H9 (cell line): ENCODE measurements around the gene F10. TPM values are rescaled to one million over a fixed set of nuclear protein-coding genes. Genes with fewer than 3 reads are reported as not detected.
A peak's percentile ranks its signal among the peaks of the same experiment; 100 is the strongest.
"Not testable (repeated sequence)": the region's sequence is repeated elsewhere in the genome, so short reads cannot be mapped to it uniquely, and the experiment has no call there.

Source experiments
- DNase-seq: peaks from one replicate; pipeline ENCODE4 v3.0.0-alpha.2; 2017
- H2AFZ ChIP-seq: one replicate; pipeline ENCODE4 v1.6.1; 2013; ENCODE audit warnings: mild to moderate bottlenecking, low read length, control low read depth, moderate library complexity
- H2AK5ac ChIP-seq: 2 replicates; pipeline ENCODE4 v1.6.1; 2013; ENCODE audit warnings: low read length, control low read depth, mixed read lengths; ENCODE audit not compliant: insufficient read length
- H2BK120ac ChIP-seq: one replicate; pipeline ENCODE4 v1.6.1; 2013; ENCODE audit warnings: low read depth, mild to moderate bottlenecking, low read length, control low read depth, inconsistent platforms; ENCODE audit not compliant: poor library complexity, severe bottlenecking
- H2BK12ac ChIP-seq: 2 replicates; pipeline ENCODE4 v1.6.1; 2013; ENCODE audit warnings: low read length, control low read depth, mixed read lengths, low read depth; ENCODE audit not compliant: insufficient read length
- H2BK15ac ChIP-seq: 2 replicates; pipeline ENCODE4 v1.6.1; 2013; ENCODE audit warnings: low read depth, low read length, control low read depth
- H2BK20ac ChIP-seq: one replicate; pipeline ENCODE4 v1.6.1; 2013; ENCODE audit warnings: low read depth, mild to moderate bottlenecking, low read length, control low read depth, inconsistent platforms; ENCODE audit not compliant: poor library complexity, severe bottlenecking
- H2BK5ac ChIP-seq: 2 replicates; pipeline ENCODE4 v1.6.1; 2013; ENCODE audit warnings: low read length, control low read depth, mixed read lengths; ENCODE audit not compliant: insufficient read length
- H3K14ac ChIP-seq: 2 replicates; pipeline ENCODE4 v1.6.1; 2013; ENCODE audit warnings: low read length, control low read depth; ENCODE audit not compliant: insufficient read depth
- H3K18ac ChIP-seq: 2 replicates; pipeline ENCODE4 v1.6.1; 2013; ENCODE audit warnings: low read depth, mild to moderate bottlenecking, mixed read lengths, low read length, control low read depth; ENCODE audit not compliant: insufficient read length
- H3K23ac ChIP-seq: 2 replicates; pipeline ENCODE4 v1.6.1; 2013; ENCODE audit warnings: low read length, control low read depth, mixed read lengths, low read depth; ENCODE audit not compliant: insufficient read length
- H3K23me2 ChIP-seq: 2 replicates; pipeline ENCODE4 v1.6.1; 2013; ENCODE audit warnings: low read depth, mild to moderate bottlenecking, mixed read lengths, low read length, control low read depth; ENCODE audit not compliant: insufficient read length, poor library complexity, severe bottlenecking
- H3K27ac ChIP-seq: 2 replicates; pipeline ENCODE4 v1.5.1; 2013; ENCODE audit warnings: low read length, control low read depth, mixed read lengths, low read depth; ENCODE audit not compliant: insufficient read length
- H3K27me3 ChIP-seq: 2 replicates; pipeline ENCODE4 v1.6.1; 2013; ENCODE audit warnings: low read length, control low read depth, inconsistent platforms; ENCODE audit not compliant: insufficient read depth
- H3K4ac ChIP-seq: 2 replicates; pipeline ENCODE4 v1.6.1; 2013; ENCODE audit warnings: low read depth, mild to moderate bottlenecking, control low read depth, inconsistent platforms, low read length, moderate library complexity
- H3K4me1 ChIP-seq: 2 replicates; pipeline ENCODE4 v1.6.1; 2013; ENCODE audit warnings: low read length, control low read depth, inconsistent platforms; ENCODE audit not compliant: insufficient read depth
- H3K4me2 ChIP-seq: 2 replicates; pipeline ENCODE4 v1.6.1; 2013; ENCODE audit warnings: low read length, control low read depth, mixed read lengths; ENCODE audit not compliant: insufficient read length, insufficient read depth
- H3K56ac ChIP-seq: 2 replicates; pipeline ENCODE4 v1.6.1; 2013; ENCODE audit warnings: low read depth, mild to moderate bottlenecking, mixed read lengths, low read length, control low read depth; ENCODE audit not compliant: insufficient read length
- H3K79me1 ChIP-seq: 2 replicates; pipeline ENCODE4 v1.6.1; 2013; ENCODE audit warnings: low read depth, mild to moderate bottlenecking, moderate library complexity, low read length, control low read depth, inconsistent platforms; ENCODE audit not compliant: insufficient read depth, poor library complexity, severe bottlenecking
- H3K79me2 ChIP-seq: 2 replicates; pipeline ENCODE4 v1.6.1; 2013; ENCODE audit warnings: low read length, control low read depth, inconsistent platforms; ENCODE audit not compliant: insufficient read depth
- H3K9ac ChIP-seq: 2 replicates; pipeline ENCODE4 v1.6.1; 2013; ENCODE audit warnings: low read length, control low read depth, mixed read lengths; ENCODE audit not compliant: insufficient read length; ENCODE audit errors: extremely low read depth
- H3K9me3 ChIP-seq: one replicate; pipeline ENCODE4 v1.6.1; 2013; ENCODE audit warnings: low read depth, low read length, inconsistent platforms; ENCODE audit not compliant: control insufficient read depth
- H3T11ph ChIP-seq: one replicate; pipeline ENCODE4 v1.6.1; 2013; ENCODE audit warnings: mild to moderate bottlenecking, low read length, control low read depth, inconsistent platforms
- H4K20me1 ChIP-seq: one replicate; pipeline ENCODE4 v1.6.1; 2013; ENCODE audit not compliant: control insufficient read depth, insufficient read length, insufficient read depth
- H4K5ac ChIP-seq: 2 replicates; pipeline ENCODE4 v1.6.1; 2013; ENCODE audit warnings: low read depth, mild to moderate bottlenecking, mixed read lengths, low read length, control low read depth; ENCODE audit not compliant: insufficient read length
- H4K8ac ChIP-seq: replicated peaks from 2 replicates; pipeline ENCODE4 v1.6.1; 2013; ENCODE audit warnings: low read length, control low read depth, mixed read lengths, low read depth; ENCODE audit not compliant: insufficient read length
- H4K91ac ChIP-seq: 2 replicates; pipeline ENCODE4 v1.6.1; 2013; ENCODE audit warnings: low read depth, mild to moderate bottlenecking, moderate library complexity, mixed read lengths, low read length, control low read depth; ENCODE audit not compliant: insufficient read length
- H3K27ac Mint-ChIP-seq, 3 experiments: 2 replicates in 2 of 3; 3 replicates in 1 of 3; pipeline ENCODE4 v1.8.0; 2020 to 2021; ENCODE audit warnings: mixed read lengths in 3 of 3, mild to moderate bottlenecking in 1 of 3, moderate library complexity in 1 of 3
- H3K27me3 Mint-ChIP-seq: 2 replicates; pipeline ENCODE4 v1.8.0; 2021; ENCODE audit warnings: low read depth, mild to moderate bottlenecking, moderate library complexity, mixed read lengths
- H3K36me3 Mint-ChIP-seq, 3 experiments: 2 replicates in 2 of 3; 3 replicates in 1 of 3; pipeline ENCODE4 v1.8.0; 2020 to 2021; ENCODE audit warnings: low read depth in 3 of 3, mixed read lengths in 3 of 3; ENCODE audit not compliant: insufficient read depth in 1 of 3
- H3K4me1 Mint-ChIP-seq, 2 experiments: 2 replicates each; pipeline ENCODE4 v1.8.0; 2020; ENCODE audit warnings: mixed read lengths in 2 of 2
- H3K4me3 Mint-ChIP-seq, 2 experiments: 2 replicates in 1 of 2; 3 replicates in 1 of 2; pipeline ENCODE4 v1.8.0; 2020 to 2021; ENCODE audit warnings: mild to moderate bottlenecking in 2 of 2, mixed read lengths in 2 of 2, moderate library complexity in 1 of 2
- H3K9me3 Mint-ChIP-seq, 2 experiments: 2 replicates in 1 of 2; 3 replicates in 1 of 2; pipeline ENCODE4 v1.8.0; 2020; ENCODE audit warnings: mild to moderate bottlenecking in 2 of 2, mixed read lengths in 2 of 2, moderate library complexity in 1 of 2
- WGBS: extraction: QIAGEN DNeasy Blood & Tissue Kit; methylation state at CpG from one replicate; pipeline ENCODE4 v1.1.7; 2013; ENCODE audit warnings: missing lambda C conversion rate, low lambda C conversion rate, mixed read lengths; ENCODE audit not compliant: insufficient read length; ENCODE audit errors: extremely low coverage; 5-methylcytosine and 5-hydroxymethylcytosine counted together
- total RNA-seq: library from RNA; stranded (reverse); gene quantifications from 2 replicates; pipeline ENCODE4 v1.2.1, GENCODE V29; 2021
- TF ChIP-seq, protein P1 (sequence below): fragments of 200-600 bp; sonication (generic); conservative IDR thresholded peaks from 3 replicates; pipeline ENCODE4 v1.8.0; 2021; ENCODE audit warnings: antibody characterized with exemption, mild to moderate bottlenecking

The F10 gene
- total RNA-seq, 1 experiment from 2014 or later: 1.7 TPM

DNA sequence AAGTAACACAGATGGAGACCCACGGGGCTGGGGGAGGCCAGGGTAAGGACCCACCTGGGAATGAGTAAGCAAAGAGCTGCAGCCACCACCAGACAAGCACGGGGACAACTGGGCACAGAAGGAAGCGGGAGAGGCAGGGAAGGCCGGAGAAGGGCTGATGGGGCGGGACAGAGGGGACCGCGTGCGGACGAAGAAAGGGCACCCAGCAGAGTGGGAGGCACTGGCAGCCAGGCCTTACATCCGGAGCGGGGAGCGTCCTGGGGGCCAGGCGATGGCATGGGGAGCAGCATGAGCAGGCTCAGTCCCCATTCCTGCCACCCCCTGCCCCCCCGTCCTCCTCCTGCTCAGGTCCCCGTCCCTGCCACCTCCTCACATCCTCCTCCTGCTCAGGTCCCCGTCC is 38.8 kb downstream of the F10 start:
- Histone ChIP-seq H4K91ac (no peak overlapping the region), H3K79me2 (no peaks in the 10 kb centered on the region), H3K9ac (no peak overlapping the region), H2BK5ac (no peak overlapping the region), H4K8ac (no peak overlapping the region), H2AFZ (no peak overlapping the region), H3K27me3 (no peaks in the 10 kb centered on the region), H3K56ac (no peak overlapping the region), H3K14ac (no peak overlapping the region), H2BK20ac (no peak overlapping the region), H3K18ac (no peak overlapping the region), H3K9me3 (no peaks in the 10 kb centered on the region), H2BK12ac (no peak overlapping the region), H3K4ac (no peak overlapping the region), H3K27ac (no peak overlapping the region), H3K79me1 (no peaks in the 10 kb centered on the region), H4K20me1 (no peaks in the 10 kb centered on the region), H2BK120ac (no peak overlapping the region), H3T11ph (no peak overlapping the region), H3K4me1 (no peaks in the 10 kb centered on the region; the same call in 1 of the 2 replicates), H2BK15ac (no peak overlapping the region), H4K5ac (no peak overlapping the region), H3K23me2 (no peaks in the 10 kb centered on the region), H3K4me2 (no peak overlapping the region), H3K23ac (no peak overlapping the region), H2AK5ac (no peak overlapping the region)
- Mint-ChIP-seq H3K4me1 (peaks cover 30 to 37% of the 10 kb centered on the region in 2 experiments), H3K9me3 (no peaks in the 10 kb centered on the region), H3K27ac (peak overlapping the region in 1 of 3 experiments; percentile 82; a peak in 2 of 7 replicates), H3K4me3 (no peak overlapping the region), H3K36me3 (no peaks in the 10 kb centered on the region), H3K27me3 (peaks cover 29% of the 10 kb centered on the region)
- WGBS: no CpG with 5 or more reads among the region's 16 CpGs
- TF ChIP-seq, protein P1, sequence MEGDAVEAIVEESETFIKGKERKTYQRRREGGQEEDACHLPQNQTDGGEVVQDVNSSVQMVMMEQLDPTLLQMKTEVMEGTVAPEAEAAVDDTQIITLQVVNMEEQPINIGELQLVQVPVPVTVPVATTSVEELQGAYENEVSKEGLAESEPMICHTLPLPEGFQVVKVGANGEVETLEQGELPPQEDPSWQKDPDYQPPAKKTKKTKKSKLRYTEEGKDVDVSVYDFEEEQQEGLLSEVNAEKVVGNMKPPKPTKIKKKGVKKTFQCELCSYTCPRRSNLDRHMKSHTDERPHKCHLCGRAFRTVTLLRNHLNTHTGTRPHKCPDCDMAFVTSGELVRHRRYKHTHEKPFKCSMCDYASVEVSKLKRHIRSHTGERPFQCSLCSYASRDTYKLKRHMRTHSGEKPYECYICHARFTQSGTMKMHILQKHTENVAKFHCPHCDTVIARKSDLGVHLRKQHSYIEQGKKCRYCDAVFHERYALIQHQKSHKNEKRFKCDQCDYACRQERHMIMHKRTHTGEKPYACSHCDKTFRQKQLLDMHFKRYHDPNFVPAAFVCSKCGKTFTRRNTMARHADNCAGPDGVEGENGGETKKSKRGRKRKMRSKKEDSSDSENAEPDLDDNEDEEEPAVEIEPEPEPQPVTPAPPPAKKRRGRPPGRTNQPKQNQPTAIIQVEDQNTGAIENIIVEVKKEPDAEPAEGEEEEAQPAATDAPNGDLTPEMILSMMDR: no peak
- DNase-seq: peak; percentile 29

GRCh38 chr13:113161975-113162374 is 39.4 kb downstream of the F10 start:
- not testable (repeated sequence) for H2BK15ac ChIP-seq, H3T11ph ChIP-seq, H4K5ac ChIP-seq, H3K79me1 ChIP-seq, DNase-seq, H3K9me3 Mint-ChIP-seq, H3K27me3 ChIP-seq, H2BK120ac ChIP-seq, H3K14ac ChIP-seq, H4K8ac ChIP-seq, H2BK20ac ChIP-seq, H3K23me2 ChIP-seq, H3K79me2 ChIP-seq, H3K4ac ChIP-seq, H3K4me3 Mint-ChIP-seq, H3K23ac ChIP-seq, H4K91ac ChIP-seq, H2AK5ac ChIP-seq, H3K56ac ChIP-seq, H3K9me3 ChIP-seq, H2AFZ ChIP-seq, H2BK5ac ChIP-seq, H3K18ac ChIP-seq, H4K20me1 ChIP-seq, H2BK12ac ChIP-seq, H3K4me2 ChIP-seq, H3K36me3 Mint-ChIP-seq, H3K27ac Mint-ChIP-seq, H3K9ac ChIP-seq, H3K4me1 ChIP-seq, H3K27ac ChIP-seq
- Mint-ChIP-seq H3K27me3 (peaks cover 28% of the 10 kb centered on the region), H3K4me1 (peaks cover 30 to 37% of the 10 kb centered on the region in 2 experiments)
- no CpG with 5 or more reads among the region's 13 CpGs for WGBS
